Uterus (tissue), 4 donors: ENCODE data around the gene LIPA. TPM values are rescaled to one million over a fixed set of nuclear protein-coding genes. Genes with fewer than 3 reads are reported as not detected.

Experiments used
- DNase-seq, 2 donors: peaks; one replicate each; pipeline ENCODE4 v3.0.0-alpha.2; 2019 to 2020
- H3K27ac ChIP-seq, 2 donors: fragments of 200-600 bp; sonication (generic); 1 replicate in 1 of 2; 2 replicates in 1 of 2; pipeline ENCODE4 v1.5.1; 2016 to 2018
- H3K27me3 ChIP-seq, 2 donors: fragments of 200-600 bp; sonication (generic); one replicate each; pipeline ENCODE4 v1.5.1; 2018 to 2019; ENCODE audit warnings: control low read depth in 1 of 2
- H3K36me3 ChIP-seq, 2 donors: fragments of 200-600 bp; sonication (generic); one replicate each; pipeline ENCODE4 v1.5.1; 2019; ENCODE audit warnings: control low read depth in 1 of 2
- H3K4me1 ChIP-seq, 2 donors: fragments of 200-600 bp; sonication (generic); one replicate each; pipeline ENCODE4 v1.5.1; 2018 to 2019; ENCODE audit warnings: control low read depth in 1 of 2
- H3K4me3 ChIP-seq, 2 donors: fragments of 200-600 bp; sonication (generic); 1 replicate in 1 of 2; 2 replicates in 1 of 2; pipeline ENCODE4 v1.5.1; 2018 to 2019; ENCODE audit warnings: mild to moderate bottlenecking in 1 of 2
- H3K9me3 ChIP-seq, 2 donors: fragments of 200-600 bp; sonication (generic); one replicate each; pipeline ENCODE4 v1.5.1; 2019; ENCODE audit warnings: control low read depth in 1 of 2
- POLR2A ChIP-seq, 2 donors: fragments of 450-650 bp; IDR thresholded peaks; one replicate each; pipeline ENCODE4 v1.6.1; 2016; ENCODE audit warnings: antibody characterized with exemption in 2 of 2, mild to moderate bottlenecking in 1 of 2, moderate library complexity in 1 of 2
- intact Hi-C: fragments of 100-400 bp; cut with DNase I; formaldehyde crosslinking; loops from one replicate; pipeline ENCODE4 v1.15.1; 2023; ENCODE audit warnings: low total_unique reads
- total RNA-seq, 4 donors: library from RNA; depleted of rRNA in 3 of 4; stranded (reverse); fragments of >200 nt in 3 of 4; gene quantifications; one replicate each; pipeline versions ENCODE4 v1.1.0 to v1.2.4, GENCODE V29; 2014 to 2023
- TF ChIP-seq, protein P1 (sequence below), 4 experiments: fragments of 200-600 bp in 2 of 4; fragments of 450-650 bp in 2 of 4; sonication (generic) in 2 of 4; IDR thresholded peaks; one replicate each; pipeline ENCODE4 v1.5.1; 2016 to 2019; ENCODE audit warnings: antibody characterized with exemption in 4 of 4, mild to moderate bottlenecking in 2 of 4, moderate library complexity in 1 of 4
- donor health status: DM: yes; HTN: yes; CAD: no.

Gene LIPA
- total RNA-seq, 4 donors from 2014 or later, result 40.0 to 63.1 (median 46.9) TPM

DNA sequence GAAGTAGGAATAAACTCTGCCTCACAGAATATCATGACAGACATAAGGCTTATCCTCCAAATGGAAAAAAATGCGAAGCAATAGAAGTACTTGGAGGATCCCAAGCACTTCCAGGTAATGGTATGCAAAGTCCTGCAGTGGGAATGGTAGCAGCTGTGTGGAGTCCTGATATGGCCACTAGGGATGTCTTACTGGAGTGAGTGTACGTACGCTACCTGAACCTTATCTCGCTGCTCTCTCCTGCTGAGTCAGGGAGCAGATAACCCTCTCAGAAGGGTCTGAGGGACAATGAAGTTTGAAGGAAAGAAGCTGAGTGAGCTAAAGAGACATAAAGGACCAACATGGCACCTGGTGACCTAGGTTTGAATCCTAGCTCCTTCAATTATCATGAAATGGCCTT is 86.7 kb downstream of the LIPA start:
- Histone ChIP-seq H3K4me3 (no peak overlapping the region), H3K36me3 (no peaks in the 10 kb centered on the region), H3K4me1 (no peaks in the 10 kb centered on the region), H3K9me3 (no peaks in the 10 kb centered on the region), H3K27ac (no peak overlapping the region), H3K27me3 (no peaks in the 10 kb centered on the region)
- TF ChIP-seq POLR2A (IDR thresholded peaks at IDR 0.05), result no peak
- TF ChIP-seq, protein P1, sequence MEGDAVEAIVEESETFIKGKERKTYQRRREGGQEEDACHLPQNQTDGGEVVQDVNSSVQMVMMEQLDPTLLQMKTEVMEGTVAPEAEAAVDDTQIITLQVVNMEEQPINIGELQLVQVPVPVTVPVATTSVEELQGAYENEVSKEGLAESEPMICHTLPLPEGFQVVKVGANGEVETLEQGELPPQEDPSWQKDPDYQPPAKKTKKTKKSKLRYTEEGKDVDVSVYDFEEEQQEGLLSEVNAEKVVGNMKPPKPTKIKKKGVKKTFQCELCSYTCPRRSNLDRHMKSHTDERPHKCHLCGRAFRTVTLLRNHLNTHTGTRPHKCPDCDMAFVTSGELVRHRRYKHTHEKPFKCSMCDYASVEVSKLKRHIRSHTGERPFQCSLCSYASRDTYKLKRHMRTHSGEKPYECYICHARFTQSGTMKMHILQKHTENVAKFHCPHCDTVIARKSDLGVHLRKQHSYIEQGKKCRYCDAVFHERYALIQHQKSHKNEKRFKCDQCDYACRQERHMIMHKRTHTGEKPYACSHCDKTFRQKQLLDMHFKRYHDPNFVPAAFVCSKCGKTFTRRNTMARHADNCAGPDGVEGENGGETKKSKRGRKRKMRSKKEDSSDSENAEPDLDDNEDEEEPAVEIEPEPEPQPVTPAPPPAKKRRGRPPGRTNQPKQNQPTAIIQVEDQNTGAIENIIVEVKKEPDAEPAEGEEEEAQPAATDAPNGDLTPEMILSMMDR (IDR thresholded peaks at IDR 0.05), result no peak
- intact Hi-C loops, result no loop called here
- no peak for DNase-seq

DNA sequence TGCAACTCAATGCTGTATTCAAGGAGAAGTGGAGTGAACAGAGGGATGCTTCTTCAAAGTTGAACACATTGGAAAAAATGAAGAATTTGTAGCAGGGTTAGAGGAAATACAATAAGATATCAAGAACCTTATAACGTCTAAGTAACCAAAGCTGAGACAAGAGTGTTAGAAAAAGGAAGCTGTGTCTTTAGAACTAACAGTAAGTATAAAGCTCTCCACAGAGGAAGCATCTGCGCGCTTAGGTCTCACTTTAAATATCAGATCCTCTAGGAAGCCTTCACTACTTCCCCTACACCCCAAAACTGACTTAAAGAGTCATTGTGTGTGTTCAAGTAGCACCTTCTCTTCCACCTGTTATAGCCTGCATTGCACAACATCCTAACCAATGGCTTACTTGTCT is 87.5 kb downstream of the LIPA start:
- no peak overlapping the region for H3K27ac ChIP-seq
- no peaks in the 10 kb centered on the region for H3K9me3 ChIP-seq
- no peak for DNase-seq
- H3K27me3 ChIP-seq, result no peaks in the 10 kb centered on the region
- H3K4me1 ChIP-seq, result no peaks in the 10 kb centered on the region
- H3K36me3 ChIP-seq, result no peaks in the 10 kb centered on the region
- no peak overlapping the region for H3K4me3 ChIP-seq
- TF ChIP-seq, protein P1 (IDR thresholded peaks at IDR 0.05), result no peak
- TF ChIP-seq POLR2A (IDR thresholded peaks at IDR 0.05), result no peak
- intact Hi-C loops, result no loop called here

Other genes starting within 250 kb of the LIPA start
- under 1 TPM in 2 of 4 donors, not detected in 2; 0.24 to 0.48 TPM for gene CH25H, start 44.5 kb downstream of the LIPA start, total RNA-seq
- 10 to 100 TPM in 1 of 4 donors, 1 to 10 TPM in 3; 1.5 to 17.7 (median 6.1) TPM for gene IFIT2, start 50.3 kb upstream of the LIPA start, total RNA-seq
- gene IFIT3, start 76.2 kb upstream of the LIPA start, total RNA-seq, result 10 to 100 TPM in 2 of 4 donors, 1 to 10 TPM in 2; 6.9 to 25.3 (median 15.6) TPM
- gene IFIT1B, start 126.3 kb upstream of the LIPA start, total RNA-seq, result 1 to 10 TPM in 1 of 4 donors, not detected in 3; 1.1 TPM
- gene IFIT1, start 140.8 kb upstream of the LIPA start, total RNA-seq, result 10 to 100 TPM; 13.5 to 27.4 (median 19.7) TPM
- 10 to 100 TPM in 3 of 4 donors, 1 to 10 TPM in 1; 7.7 to 38.2 (median 29.4) TPM for gene IFIT5, start 162.8 kb upstream of the LIPA start, total RNA-seq